Stimulated activated CD4-positive, alpha-beta T cell treated with anti-CD3 and anti-CD28 coated beads, Interleukin-1b, Interleukin-23, amount 100 ng/mL, for 48 hours (primary cell): ENCODE data around the gene APOL4.
"Not testable (repeated sequence)": the region's sequence is repeated elsewhere in the genome, so short reads cannot be mapped to it uniquely, and the experiment has no call there.

Source experiments
- DNase-seq: peaks from one replicate; pipeline ENCODE4 v3.0.0-alpha.2; 2020

APOL4 gene

DNA sequence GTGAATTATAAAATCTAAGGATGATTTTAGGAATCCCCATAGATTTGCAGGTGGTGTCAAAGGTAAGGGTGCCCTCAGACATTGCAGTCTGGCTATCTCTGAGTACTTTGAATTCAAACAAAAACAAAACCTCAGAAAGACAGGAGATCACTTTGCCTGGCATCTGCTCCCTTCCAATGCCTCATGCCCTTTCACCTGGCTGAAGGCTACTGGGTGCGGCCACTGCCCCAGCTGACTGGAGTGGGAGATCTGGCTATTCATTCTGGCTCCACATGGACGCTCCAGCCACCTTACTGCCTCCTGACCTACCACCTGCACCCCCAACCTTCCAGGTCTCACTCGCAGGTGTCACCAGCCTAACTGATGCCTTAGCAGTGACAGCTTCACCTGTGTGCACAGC lies 28.0 kb upstream of the APOL4 start:
- DNase-seq, result not testable (repeated sequence)

DNA sequence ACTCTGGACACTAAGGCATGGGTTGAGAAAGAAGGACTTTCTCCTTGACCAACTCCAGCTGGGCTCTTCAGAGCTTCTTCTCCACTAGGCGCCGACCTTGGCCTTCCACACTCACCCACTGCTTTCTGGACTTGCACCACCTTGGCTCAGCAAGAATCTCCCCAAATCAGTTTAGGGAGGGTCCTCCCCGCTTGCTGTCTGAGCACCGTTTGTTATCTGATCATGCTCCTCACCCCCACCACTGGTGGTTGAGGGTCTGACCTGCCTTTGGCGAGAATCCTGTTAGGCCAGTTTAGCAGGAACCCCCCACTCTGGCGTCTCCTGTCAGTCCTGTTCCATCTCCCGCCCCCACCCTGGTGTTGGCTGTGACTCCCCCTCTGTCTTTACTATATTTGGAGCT lies 27.3 kb upstream of the APOL4 start:
- DNase-seq, result no peak

GRCh38 chr22:36228369-36228768 lies 26.8 kb upstream of the APOL4 start:
- DNase-seq, result not testable (repeated sequence)

DNA sequence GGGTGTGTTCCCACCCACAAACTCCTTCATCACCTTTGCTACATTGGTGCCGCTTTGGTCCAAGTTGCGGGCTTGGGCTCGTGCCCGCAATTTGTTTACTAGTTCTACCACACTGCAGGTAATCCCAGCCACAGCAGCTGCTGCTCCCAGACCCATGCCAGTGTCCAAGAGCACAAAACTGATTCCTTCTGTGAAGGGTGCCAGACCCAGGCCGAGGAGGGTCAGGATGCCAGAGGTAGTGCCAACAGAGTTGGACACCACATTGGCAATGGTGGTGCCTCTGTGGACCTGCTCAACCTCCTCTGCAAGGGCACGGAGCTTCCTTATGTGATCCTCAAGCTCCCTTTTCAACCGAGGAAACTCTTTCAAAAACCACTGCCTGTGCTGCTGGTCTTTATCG lies 26.2 kb upstream of the APOL4 start:
- DNase-seq, result no peak

DNA sequence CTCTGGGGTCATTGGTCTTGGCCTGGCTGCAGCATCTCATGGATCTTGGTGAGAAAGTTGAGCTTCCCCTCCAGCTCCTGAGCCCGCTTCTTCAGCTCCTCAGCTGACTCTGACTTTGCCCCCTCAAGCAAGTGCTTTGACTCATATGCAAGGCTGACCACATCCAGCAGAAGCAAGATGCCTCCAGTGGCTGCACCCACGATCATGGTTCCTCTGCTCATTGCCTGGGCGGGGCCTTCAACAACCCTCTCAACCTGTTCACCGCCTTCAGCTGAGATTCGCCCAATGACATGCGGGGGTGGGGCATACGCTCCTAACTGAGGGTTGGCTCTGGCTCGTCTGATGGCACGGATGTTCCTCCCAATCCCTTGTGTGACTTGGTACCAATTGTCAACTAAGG lies 25.8 kb upstream of the APOL4 start:
- peak; percentile 31 for DNase-seq

- no peak for DNase-seq
These were observed 24.6 kb upstream of the APOL4 start for GRCh38 chr22:36226189-36226588.

- no peak for DNase-seq
These were observed 23.8 kb upstream of the APOL4 start for GRCh38 chr22:36225333-36225922.

- no peak for DNase-seq
These were observed 22.6 kb upstream of the APOL4 start for GRCh38 chr22:36224245-36224644.

- no peak for DNase-seq
These were observed 21.9 kb upstream of the APOL4 start for GRCh38 chr22:36223504-36223903.

- DNase-seq, result no peak
These were observed 21.4 kb upstream of the APOL4 start for GRCh38 chr22:36222887-36223450.

- DNase-seq, result peak; percentile 39
These were observed 20.5 kb upstream of the APOL4 start for GRCh38 chr22:36221799-36222751.

DNA sequence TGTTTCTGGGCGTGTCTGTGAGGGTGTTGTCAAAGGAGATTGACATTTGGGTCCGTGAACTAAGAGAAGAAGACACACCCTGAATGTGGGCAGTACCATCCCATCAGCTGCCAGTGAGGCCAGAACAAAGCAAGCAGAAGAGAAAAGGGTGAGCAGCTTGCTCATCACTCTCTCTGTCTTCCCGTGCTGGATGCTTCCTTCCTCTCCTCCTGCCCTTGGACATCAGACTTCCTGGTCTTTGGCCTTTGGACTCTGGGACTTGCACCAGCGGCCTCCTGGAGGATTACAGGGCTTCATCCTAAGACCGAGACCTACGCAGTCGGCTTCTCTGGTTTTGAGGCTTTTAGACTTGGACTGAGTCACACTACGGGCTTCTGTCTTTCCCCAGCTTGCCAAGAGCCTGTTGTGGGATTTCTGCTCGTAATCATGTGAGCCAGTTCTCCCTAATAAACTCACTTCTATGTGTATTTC lies 18.9 kb upstream of the APOL4 start:
- no peak for DNase-seq

DNA sequence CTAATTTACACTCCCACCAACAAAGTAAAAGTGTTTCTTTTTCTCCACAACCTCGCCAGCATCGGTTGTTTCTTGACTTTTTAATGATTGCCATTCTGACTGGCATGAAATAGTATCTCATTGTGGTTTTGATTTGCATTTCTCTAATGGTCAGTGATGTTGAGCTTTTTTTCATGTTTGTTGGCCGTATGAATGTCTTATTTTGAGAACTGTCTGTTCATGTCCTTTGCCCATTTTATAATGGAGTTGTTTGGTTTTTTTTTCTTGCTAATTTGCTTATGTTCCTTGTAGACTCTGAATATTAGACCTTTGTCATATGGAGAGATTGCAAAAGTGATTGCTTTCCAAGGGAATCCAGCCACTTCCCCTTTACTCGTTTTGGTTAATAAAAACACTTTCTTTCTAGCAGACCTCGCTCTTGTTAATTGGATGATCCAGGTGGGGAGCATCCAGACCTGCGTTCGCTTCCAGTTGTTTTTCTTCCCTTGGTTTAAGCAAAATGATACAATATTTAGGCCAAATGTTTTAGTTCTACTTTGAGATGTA lies 17.1 kb upstream of the APOL4 start:
- no peak for DNase-seq

GRCh38 chr22:36215981-36216380 lies 14.4 kb upstream of the APOL4 start:
- no peak for DNase-seq

DNA sequence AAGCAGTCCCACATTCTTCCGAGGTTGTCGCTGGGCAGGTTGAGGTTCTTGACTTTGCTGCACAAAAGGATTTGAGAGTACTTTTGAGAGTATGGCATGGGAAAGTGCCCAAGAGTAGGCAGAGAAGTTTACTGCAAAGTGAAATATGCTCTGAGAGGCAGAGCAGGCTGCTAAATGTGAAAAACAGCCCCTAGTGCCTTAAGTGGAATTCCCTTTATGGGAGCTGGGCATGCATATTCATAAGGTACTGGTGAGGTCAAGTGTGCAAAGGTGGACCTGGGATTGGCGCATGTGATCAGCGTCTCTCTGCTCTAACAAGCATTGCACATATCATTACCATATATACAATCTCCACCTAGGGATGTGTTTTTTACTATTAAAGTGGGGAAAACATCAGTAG lies 12.0 kb upstream of the APOL4 start:
- DNase-seq, result no peak

DNA sequence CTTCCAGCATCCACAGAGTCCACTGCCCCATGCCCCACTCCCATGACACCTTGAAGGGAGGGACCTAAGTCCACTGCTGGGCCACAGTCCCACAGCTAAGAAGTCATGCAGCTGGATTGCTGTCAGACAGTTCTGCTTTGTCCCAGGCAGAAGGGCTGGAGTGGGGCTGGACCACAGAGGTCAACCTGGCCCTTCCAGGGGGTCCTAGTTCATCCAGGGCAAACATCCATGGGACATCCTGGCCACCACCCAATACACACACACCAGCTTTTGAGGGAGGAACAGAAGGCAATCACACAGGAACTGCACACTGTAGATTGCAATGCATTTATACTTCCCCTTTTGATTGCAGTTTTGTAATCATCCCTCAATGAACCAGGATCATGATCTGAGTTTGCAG lies 11.3 kb upstream of the APOL4 start:
- DNase-seq, result no peak

DNA sequence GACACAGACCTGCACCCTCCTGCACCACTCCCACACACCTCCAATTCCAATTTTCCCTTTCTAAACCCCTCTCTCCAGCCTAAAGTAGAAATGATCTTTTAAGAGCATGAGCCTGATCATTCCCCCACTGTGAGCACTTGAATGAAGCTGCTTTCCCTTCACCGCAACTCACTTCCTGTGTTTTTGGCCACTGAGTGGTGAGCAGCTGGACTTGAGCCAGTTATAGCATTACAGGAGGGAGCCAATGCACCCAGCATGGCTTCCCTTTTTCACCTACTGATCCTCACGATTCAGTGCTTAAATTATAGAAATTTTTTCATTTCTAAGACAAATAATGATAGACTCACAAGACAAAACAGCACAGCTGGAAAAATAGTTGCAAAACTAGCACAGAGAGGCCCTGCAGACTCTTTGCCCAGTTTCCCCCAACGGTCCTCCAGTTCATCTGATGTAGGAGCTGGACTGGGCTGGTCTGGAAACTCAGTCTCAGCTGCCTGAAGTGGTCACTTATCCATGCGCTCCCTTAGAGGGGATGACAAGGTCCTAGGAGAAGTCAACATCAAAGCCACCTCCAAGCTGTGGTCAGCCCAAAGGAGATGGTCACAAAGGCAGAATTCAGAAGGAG lies 9.7 kb upstream of the APOL4 start:
- DNase-seq, result no peak

GRCh38 chr22:36210224-36210623 lies 8.6 kb upstream of the APOL4 start:
- DNase-seq, result no peak

GRCh38 chr22:36209488-36209908 lies 7.9 kb upstream of the APOL4 start:
- DNase-seq, result not testable (repeated sequence)

GRCh38 chr22:36208914-36209313 lies 7.3 kb upstream of the APOL4 start:
- no peak for DNase-seq

- no peak for DNase-seq
These were observed 6.7 kb upstream of the APOL4 start for GRCh38 chr22:36208162-36208765.

DNA sequence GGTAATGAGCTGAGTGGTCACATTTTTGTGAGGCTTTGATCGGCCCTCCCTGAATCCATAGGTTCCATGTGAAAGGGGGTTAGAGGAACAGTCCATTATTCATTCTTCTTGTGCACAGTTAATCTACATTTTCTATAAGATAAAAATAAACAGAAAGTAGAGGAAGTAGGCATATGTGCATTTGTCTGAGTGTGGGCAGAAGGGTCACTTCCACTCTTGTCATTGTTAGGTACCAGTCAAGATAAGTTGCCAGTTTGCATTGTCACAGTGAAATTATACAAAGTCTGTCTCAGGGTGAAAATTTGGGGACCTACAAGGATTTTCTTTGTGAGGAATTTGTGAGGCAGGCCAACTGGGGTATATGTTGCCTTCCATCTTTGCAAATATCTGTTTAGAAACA lies 4.6 kb upstream of the APOL4 start:
- DNase-seq, result no peak

- DNase-seq, result not testable (repeated sequence)
These were observed 4.0 kb upstream of the APOL4 start for GRCh38 chr22:36205573-36205972.
